ENCODE measurements around the gene ZNF654.

DNA sequence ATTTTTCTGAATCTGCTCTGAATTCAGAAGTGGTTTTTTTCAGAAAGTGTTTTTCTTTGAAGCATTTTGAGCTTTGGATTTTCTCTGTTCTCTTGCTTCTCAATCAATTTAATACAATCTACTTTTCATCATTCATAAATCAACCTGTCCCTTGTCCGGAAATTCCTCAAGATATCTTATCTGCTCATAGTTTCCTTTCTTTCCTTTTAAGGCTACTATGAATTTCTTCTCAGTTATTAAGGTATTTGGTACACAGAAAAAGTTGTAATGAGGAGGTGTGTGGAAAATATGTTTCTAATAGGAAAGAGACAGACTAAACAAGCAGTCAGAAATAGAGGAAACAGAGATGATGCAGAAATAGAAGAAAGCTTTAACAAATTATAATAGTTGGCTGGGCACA, 14.6 kb upstream of the ZNF654 start:
- TF ChIP-seq, protein P1, sequence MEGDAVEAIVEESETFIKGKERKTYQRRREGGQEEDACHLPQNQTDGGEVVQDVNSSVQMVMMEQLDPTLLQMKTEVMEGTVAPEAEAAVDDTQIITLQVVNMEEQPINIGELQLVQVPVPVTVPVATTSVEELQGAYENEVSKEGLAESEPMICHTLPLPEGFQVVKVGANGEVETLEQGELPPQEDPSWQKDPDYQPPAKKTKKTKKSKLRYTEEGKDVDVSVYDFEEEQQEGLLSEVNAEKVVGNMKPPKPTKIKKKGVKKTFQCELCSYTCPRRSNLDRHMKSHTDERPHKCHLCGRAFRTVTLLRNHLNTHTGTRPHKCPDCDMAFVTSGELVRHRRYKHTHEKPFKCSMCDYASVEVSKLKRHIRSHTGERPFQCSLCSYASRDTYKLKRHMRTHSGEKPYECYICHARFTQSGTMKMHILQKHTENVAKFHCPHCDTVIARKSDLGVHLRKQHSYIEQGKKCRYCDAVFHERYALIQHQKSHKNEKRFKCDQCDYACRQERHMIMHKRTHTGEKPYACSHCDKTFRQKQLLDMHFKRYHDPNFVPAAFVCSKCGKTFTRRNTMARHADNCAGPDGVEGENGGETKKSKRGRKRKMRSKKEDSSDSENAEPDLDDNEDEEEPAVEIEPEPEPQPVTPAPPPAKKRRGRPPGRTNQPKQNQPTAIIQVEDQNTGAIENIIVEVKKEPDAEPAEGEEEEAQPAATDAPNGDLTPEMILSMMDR (IDR thresholded peaks at IDR 0.05): no peak
- TF ChIP-seq POLR2AphosphoS5 (IDR thresholded peaks at IDR 0.05): no peak
- TF ChIP-seq POLR2A (IDR thresholded peaks at IDR 0.05): no peak

Data from prostate gland (tissue), 2 donors.